Measurements from ENCODE around the gene NCF1. TPM values are rescaled to one million over a fixed set of nuclear protein-coding genes. Genes with fewer than 3 reads are reported as not detected.
A peak's percentile ranks its signal among the peaks of the same experiment; 100 is the strongest.
"Not testable (repeated sequence)": the region's sequence is repeated elsewhere in the genome, so short reads cannot be mapped to it uniquely, and the experiment has no call there.

NCF1 gene
- total RNA-seq, 1 experiment from 2014 or later: not detected

- DNase-seq (ENCODE audit: low read depth): peak; percentile 96
These were observed 14.7 kb downstream of the NCF1 start for GRCh38 chr7:74788369-74789150.

GRCh38 chr7:74789200-74789736 is 15.5 kb downstream of the NCF1 start:
- DNase-seq (ENCODE audit: low read depth): not testable (repeated sequence)

GRCh38 chr7:74797848-74798622 is 24.2 kb downstream of the NCF1 start:
- not testable (repeated sequence) for DNase-seq (ENCODE audit: low read depth)

- DNase-seq (ENCODE audit: low read depth): not testable (repeated sequence)
These were observed 24.8 kb downstream of the NCF1 start for GRCh38 chr7:74798644-74799043.

GRCh38 chr7:74815882-74816281 is 42.1 kb downstream of the NCF1 start:
- DNase-seq (ENCODE audit: low read depth): not testable (repeated sequence)

GRCh38 chr7:74820146-74820805 is 46.5 kb downstream of the NCF1 start:
- not testable (repeated sequence) for DNase-seq (ENCODE audit: low read depth)

GRCh38 chr7:74821259-74821658 is 47.4 kb downstream of the NCF1 start:
- DNase-seq (ENCODE audit: low read depth): not testable (repeated sequence)

- DNase-seq (ENCODE audit: low read depth): not testable (repeated sequence)
These were observed 56.1 kb downstream of the NCF1 start for GRCh38 chr7:74829959-74830358.

- DNase-seq (ENCODE audit: low read depth): not testable (repeated sequence)
These were observed 56.6 kb downstream of the NCF1 start for GRCh38 chr7:74830411-74830810.

Other genes starting within 250 kb of the NCF1 start
- 79.9 and 82.6 TPM in 2 replicates for gene GTF2I, start 116.3 kb upstream of the NCF1 start, total RNA-seq (2014; rRNA removed; shearing (Covaris generic))
- gene GTF2IRD2, start 77.6 kb downstream of the NCF1 start, total RNA-seq (2014; rRNA removed; shearing (Covaris generic)): 14.9 and 18.6 TPM in 2 replicates
- 1.3 and 1.5 TPM in 2 replicates for gene CASTOR2, start 190.7 kb downstream of the NCF1 start, total RNA-seq (2014; rRNA removed; shearing (Covaris generic))